NCI-H2107 (cell line): ENCODE measurements around the gene RAB10.
"Not testable (repeated sequence)": the region's sequence is repeated elsewhere in the genome, so short reads cannot be mapped to it uniquely, and the experiment has no call there.

Source experiments
- DNase-seq: peaks from one replicate; lab custom pipeline; 2025; lab: John Stamatoyannopoulos, UW

The RAB10 gene

GRCh38 chr2:26058390-26058789, 24.5 kb downstream of the RAB10 start:
- DNase-seq: no peak

- DNase-seq: no peak
Measured at GRCh38 chr2:26059542-26059941, 25.7 kb downstream of the RAB10 start.

- DNase-seq: no peak
Measured at GRCh38 chr2:26061539-26061938, 27.7 kb downstream of the RAB10 start.

- DNase-seq: no peak
Measured at GRCh38 chr2:26064846-26065245, 31.0 kb downstream of the RAB10 start.

- DNase-seq: no peak
Measured at GRCh38 chr2:26067186-26067974, 33.5 kb downstream of the RAB10 start.

- no peak for DNase-seq
Measured at GRCh38 chr2:26067980-26068507, 34.2 kb downstream of the RAB10 start.

GRCh38 chr2:26068602-26069298, 34.9 kb downstream of the RAB10 start:
- DNase-seq: no peak

- no peak for DNase-seq
Measured at GRCh38 chr2:26070730-26071129, 36.8 kb downstream of the RAB10 start.

GRCh38 chr2:26072925-26073768, 39.3 kb downstream of the RAB10 start:
- DNase-seq: no peak

GRCh38 chr2:26073830-26074229, 39.9 kb downstream of the RAB10 start:
- no peak for DNase-seq

- DNase-seq: no peak
Measured at GRCh38 chr2:26074676-26075075, 40.8 kb downstream of the RAB10 start.

- no peak for DNase-seq
Measured at GRCh38 chr2:26075173-26075572, 41.3 kb downstream of the RAB10 start.

- no peak for DNase-seq
Measured at GRCh38 chr2:26076001-26076587, 42.2 kb downstream of the RAB10 start.

- no peak for DNase-seq
Measured at GRCh38 chr2:26077291-26077690, 43.4 kb downstream of the RAB10 start.

GRCh38 chr2:26078939-26079338, 45.1 kb downstream of the RAB10 start:
- no peak for DNase-seq

- no peak for DNase-seq
Measured at GRCh38 chr2:26080356-26080755, 46.5 kb downstream of the RAB10 start.

GRCh38 chr2:26080925-26081324, 47.0 kb downstream of the RAB10 start:
- DNase-seq: not testable (repeated sequence)

GRCh38 chr2:26081556-26081955, 47.7 kb downstream of the RAB10 start:
- no peak for DNase-seq

GRCh38 chr2:26086155-26086637, 52.3 kb downstream of the RAB10 start:
- DNase-seq: no peak

GRCh38 chr2:26086779-26087178, 52.9 kb downstream of the RAB10 start:
- no peak for DNase-seq

GRCh38 chr2:26088038-26088643, 54.3 kb downstream of the RAB10 start:
- DNase-seq: no peak
